Adipocyte (in vitro differentiated cells): Measurements from ENCODE around the gene FUOM.
"Not testable (repeated sequence)": the region's sequence is repeated elsewhere in the genome, so short reads cannot be mapped to it uniquely, and the experiment has no call there.

Source experiments
- DNase-seq: peaks from one replicate; pipeline ENCODE4 v3.0.0-alpha.2; 2015; ENCODE audit warnings: low read depth
- H3K27me3 ChIP-seq: replicated peaks from 2 replicates; pipeline ENCODE4 v1.7.0; 2013; ENCODE audit warnings: mild to moderate bottlenecking, low read length, moderate library complexity; ENCODE audit not compliant: control insufficient read depth, insufficient read depth
- H3K36me3 ChIP-seq: 2 replicates; pipeline ENCODE4 v1.7.0; 2013; ENCODE audit warnings: low read length, mild to moderate bottlenecking, moderate library complexity; ENCODE audit not compliant: control insufficient read depth, insufficient read depth, severe bottlenecking
- H3K4me1 ChIP-seq: 2 replicates; pipeline ENCODE4 v1.7.0; 2013; ENCODE audit warnings: mild to moderate bottlenecking, low read length, moderate library complexity; ENCODE audit not compliant: control insufficient read depth, insufficient read depth
- H3K4me3 ChIP-seq: 2 replicates; pipeline ENCODE4 v1.7.0; 2013; ENCODE audit warnings: mild to moderate bottlenecking, low read length, moderate library complexity
- H3K9ac ChIP-seq: 2 replicates; pipeline ENCODE4 v1.7.0; 2013; ENCODE audit warnings: mild to moderate bottlenecking, low read length, moderate library complexity
- H3K9me3 ChIP-seq: 2 replicates; pipeline ENCODE4 v1.7.0; 2013; ENCODE audit warnings: mild to moderate bottlenecking, low read length, moderate library complexity; ENCODE audit not compliant: control insufficient read depth

FUOM gene

DNA sequence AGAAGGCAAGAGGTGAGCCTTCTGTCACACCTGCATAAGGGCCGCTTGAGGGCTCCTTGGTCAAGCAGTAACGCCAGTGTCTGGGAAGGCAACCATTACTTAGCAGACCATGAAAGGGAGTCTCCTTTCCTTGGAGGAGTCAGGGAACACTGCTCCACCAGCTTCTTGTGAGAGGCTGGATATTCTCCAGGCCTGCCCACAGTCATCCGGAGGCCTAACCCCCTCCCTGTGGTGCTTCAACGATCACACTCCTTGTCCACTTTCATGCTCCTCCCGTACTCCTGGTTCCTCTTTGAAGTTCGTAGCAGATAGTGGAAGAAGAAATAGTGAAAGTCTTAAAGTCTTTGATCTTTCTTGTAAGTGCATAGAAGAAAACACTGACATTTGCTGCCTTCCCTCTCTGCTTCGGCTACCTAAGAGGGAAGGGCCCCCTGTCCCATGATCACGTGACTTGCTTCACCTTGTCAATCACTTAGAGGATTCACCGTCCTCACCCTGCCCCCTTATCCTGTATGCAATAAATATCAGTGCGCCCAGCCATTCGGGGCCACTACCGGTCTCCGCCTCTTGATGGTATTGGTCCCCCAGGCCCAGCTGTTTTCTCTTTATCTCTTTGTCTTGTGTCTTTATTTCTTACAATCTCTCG, 35.6 kb downstream of the FUOM start:
- H3K27me3 ChIP-seq: peaks cover 28% of the 10 kb centered on the region
- not testable (repeated sequence) for H3K4me1 ChIP-seq, H3K9ac ChIP-seq, DNase-seq, H3K9me3 ChIP-seq, H3K36me3 ChIP-seq, H3K4me3 ChIP-seq

DNA sequence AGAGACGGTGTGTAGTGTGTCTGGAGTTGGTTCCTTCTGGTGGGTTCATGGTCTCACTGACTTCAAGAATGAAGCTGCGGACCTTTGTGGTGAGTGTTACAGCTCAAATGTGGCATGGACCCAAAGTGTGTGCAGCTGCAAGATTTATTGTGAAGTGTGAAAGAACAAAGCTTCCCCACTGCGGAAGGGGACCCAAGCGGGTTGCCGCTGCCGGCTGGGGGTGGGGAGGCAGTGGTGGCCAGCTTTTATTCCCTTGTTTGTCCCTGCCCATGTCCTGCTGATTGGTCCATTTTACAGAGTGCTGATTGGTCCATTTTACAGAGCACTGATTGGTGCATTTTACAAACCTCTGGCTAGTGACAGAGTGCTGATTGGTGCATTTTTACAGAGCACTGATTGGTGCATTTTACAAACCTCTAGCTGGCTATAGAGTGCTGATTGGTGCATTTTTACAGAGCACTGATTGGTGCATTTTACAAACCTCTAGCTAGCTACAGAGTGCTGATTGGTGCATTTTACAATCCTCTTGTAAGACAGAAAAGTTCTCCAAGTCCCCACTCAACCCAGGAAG, 36.9 kb downstream of the FUOM start:
- not testable (repeated sequence) for H3K9me3 ChIP-seq, H3K4me1 ChIP-seq, H3K9ac ChIP-seq, DNase-seq, H3K36me3 ChIP-seq, H3K4me3 ChIP-seq
- H3K27me3 ChIP-seq: peaks cover 15% of the 10 kb centered on the region

DNA sequence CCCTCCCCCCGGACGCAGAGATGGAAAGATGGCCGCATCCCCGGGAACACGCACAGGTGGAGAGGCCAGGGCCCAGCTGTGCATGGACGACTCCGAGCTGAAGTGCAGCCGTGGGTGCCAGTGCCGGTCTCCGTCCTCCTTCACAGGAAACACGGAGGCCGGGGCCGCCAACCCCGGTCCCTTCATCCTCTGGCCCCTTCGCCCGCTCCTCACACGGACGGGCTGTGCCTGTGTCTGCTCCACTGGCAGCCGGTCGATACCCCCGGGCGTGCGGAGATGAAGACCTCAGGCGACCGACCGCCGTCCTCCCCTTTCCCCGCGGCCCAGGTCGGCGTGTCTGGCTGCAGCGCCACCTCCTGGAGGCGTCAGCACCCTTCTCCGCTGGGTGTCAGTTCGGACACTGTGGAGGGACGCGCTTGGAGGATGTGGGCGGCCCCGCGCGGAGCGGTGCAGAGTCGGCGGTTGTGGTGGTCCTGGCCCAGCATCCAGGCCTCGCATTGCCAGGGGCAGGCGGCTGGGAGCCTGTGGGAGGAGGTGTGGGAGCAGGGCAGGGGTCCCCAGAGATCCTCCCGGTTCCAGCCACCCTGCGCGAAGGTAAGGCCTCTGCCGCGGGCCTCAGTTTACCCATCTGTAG, 39.2 kb downstream of the FUOM start:
- H3K27me3 ChIP-seq: peaks cover 12% of the 10 kb centered on the region
- DNase-seq: peak; percentile 84
- no peaks in the 10 kb centered on the region for H3K4me1 ChIP-seq
- peaks cover 6% of the 10 kb centered on the region for H3K9me3 ChIP-seq
- H3K36me3 ChIP-seq: no peaks in the 10 kb centered on the region
- H3K9ac ChIP-seq: no peak overlapping the region
- H3K4me3 ChIP-seq: peak overlapping the region; percentile 56

DNA sequence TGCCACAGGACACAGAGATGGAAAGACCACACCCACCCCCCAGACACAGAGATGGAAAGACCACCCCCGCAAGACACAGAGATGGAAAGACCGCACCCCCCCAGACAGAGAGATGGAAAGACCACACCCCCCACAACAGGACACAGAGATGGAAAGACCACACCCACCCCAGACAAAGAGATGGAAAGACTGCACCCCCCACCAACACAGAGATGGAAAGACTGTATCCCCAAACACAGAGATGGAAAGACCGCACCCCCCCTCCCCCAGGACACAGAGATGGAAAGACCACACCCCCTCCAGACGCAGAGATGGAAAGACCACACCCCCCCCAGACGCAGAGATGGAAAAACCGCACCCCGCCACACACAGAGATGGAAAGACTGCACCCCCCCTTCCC, 41.1 kb downstream of the FUOM start:
- DNase-seq: no peak
- Histone ChIP-seq H3K9me3 (peaks cover 6% of the 10 kb centered on the region), H3K36me3 (peaks cover 9% of the 10 kb centered on the region), H3K4me3 (no peak overlapping the region), H3K9ac (no peak overlapping the region), H3K4me1 (no peaks in the 10 kb centered on the region), H3K27me3 (peaks cover 12% of the 10 kb centered on the region)

DNA sequence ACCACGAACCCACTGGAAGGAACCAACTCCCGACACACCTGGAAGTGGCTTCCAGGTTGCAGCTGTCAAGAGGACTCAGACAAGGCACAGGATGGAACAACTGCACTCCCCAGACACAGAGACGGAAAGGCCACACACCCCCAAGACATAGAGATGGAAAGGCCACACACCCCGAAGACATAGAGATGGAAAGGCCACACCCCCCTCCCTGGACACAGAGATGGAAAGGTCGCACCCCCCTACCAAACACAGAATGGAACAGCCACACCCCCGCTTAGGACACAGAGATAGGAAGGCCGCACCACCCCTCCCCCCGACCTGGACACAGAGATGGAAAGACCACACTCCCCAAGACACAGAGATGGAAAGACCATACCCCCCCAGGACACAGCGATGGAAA, 41.6 kb downstream of the FUOM start:
- DNase-seq: no peak
- H3K9me3 ChIP-seq: peaks cover 5% of the 10 kb centered on the region
- no peak overlapping the region for H3K9ac ChIP-seq
- no peaks in the 10 kb centered on the region for H3K4me1 ChIP-seq
- no peak overlapping the region for H3K4me3 ChIP-seq
- H3K36me3 ChIP-seq: peaks cover 14% of the 10 kb centered on the region
- H3K27me3 ChIP-seq: peaks cover 12% of the 10 kb centered on the region

DNA sequence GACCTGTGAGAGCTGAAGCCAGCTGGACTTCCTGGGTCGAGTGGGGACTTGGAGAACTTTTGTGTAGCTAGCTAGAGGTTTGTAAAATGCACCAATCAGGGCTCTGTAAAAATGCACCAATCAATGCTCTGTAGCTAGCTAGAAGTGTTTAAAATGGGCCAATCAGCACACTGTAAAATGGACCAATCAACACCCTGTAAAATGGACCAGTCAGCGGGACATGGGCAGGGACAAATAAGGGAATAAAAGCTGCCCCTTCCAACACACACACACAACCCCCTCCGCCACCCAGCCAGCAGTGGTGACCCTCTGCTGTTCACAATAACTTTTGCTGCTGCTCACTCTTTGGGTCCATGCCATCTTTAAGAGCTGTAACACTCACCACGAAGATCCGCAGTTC, 42.0 kb downstream of the FUOM start:
- no peak overlapping the region for H3K4me3 ChIP-seq
- peaks cover 12% of the 10 kb centered on the region for H3K27me3 ChIP-seq
- H3K36me3 ChIP-seq: peaks cover 16% of the 10 kb centered on the region
- H3K9me3 ChIP-seq: peaks cover 1% of the 10 kb centered on the region
- H3K9ac ChIP-seq: no peak overlapping the region
- no peak for DNase-seq
- no peaks in the 10 kb centered on the region for H3K4me1 ChIP-seq

DNA sequence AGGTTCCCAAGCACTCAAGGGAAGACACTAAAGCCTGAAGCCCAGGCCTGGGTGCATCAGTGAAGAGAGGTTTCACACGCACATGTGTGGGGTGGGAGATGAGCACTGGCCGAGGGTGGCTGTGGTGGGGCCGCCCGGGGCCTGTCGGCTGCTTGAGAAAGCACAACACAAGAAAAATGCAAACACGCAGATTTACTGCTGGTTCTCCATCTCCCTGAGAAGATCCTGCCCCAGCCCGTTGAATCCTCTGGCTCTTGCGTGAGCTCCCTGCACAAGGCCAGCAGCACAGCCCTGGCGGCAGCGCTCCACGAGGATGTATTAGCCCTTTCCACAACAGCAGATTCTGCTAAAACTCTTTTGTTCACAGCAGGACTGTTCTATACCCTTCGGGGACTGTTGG, 42.9 kb downstream of the FUOM start:
- H3K9ac ChIP-seq: no peak overlapping the region
- H3K36me3 ChIP-seq: peaks cover 24% of the 10 kb centered on the region
- H3K4me3 ChIP-seq: no peak overlapping the region
- no peaks in the 10 kb centered on the region for H3K9me3 ChIP-seq
- H3K27me3 ChIP-seq: peaks cover 7% of the 10 kb centered on the region
- DNase-seq: no peak
- no peaks in the 10 kb centered on the region for H3K4me1 ChIP-seq

DNA sequence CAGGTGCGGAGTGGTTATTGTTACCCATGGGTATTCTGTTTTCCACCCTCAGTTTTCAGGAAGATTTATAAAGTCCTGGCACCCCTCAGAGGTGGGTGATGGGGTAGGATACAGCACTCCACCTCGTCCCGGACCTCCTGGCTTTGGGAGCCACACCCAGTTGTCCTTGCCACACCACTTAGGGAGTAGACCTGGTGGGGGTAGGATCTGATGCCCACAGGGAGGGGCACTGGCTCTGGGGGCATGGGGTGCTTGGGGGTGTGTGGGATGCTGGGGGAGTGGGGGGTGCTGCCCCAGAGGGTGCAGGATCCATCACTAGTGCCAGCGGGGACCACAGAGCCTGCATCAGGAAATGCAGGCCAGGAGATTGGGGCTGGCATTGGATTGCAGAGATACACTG, 44.6 kb downstream of the FUOM start:
- Histone ChIP-seq H3K9me3 (no peaks in the 10 kb centered on the region), H3K9ac (no peak overlapping the region), H3K4me3 (no peak overlapping the region), H3K36me3 (peaks cover 24% of the 10 kb centered on the region), H3K27me3 (no peaks in the 10 kb centered on the region), H3K4me1 (no peaks in the 10 kb centered on the region)
- no peak for DNase-seq

DNA sequence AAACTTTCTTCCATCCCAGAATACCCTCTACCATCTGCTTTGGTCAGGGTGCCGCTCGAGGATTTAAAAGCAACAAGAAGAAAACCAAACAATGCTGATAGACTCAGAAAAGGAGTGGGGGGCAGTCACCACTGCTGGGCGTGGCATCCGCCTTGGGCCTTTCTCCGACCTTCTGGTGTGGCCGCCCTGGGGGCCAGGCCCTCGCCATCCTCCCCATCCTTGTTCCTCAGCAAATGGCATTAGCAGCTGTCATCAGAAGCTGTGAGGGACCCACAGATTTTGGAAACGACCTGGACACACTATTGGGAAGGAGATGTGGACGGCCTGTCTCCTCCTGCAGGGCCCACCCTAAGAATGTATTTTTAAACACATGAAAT, 45.1 kb downstream of the FUOM start:
- H3K9me3 ChIP-seq: no peaks in the 10 kb centered on the region
- H3K36me3 ChIP-seq: peaks cover 24% of the 10 kb centered on the region
- H3K4me3 ChIP-seq: no peak overlapping the region
- no peaks in the 10 kb centered on the region for H3K27me3 ChIP-seq
- peaks cover 3% of the 10 kb centered on the region for H3K4me1 ChIP-seq
- no peak overlapping the region for H3K9ac ChIP-seq
- DNase-seq: no peak

DNA sequence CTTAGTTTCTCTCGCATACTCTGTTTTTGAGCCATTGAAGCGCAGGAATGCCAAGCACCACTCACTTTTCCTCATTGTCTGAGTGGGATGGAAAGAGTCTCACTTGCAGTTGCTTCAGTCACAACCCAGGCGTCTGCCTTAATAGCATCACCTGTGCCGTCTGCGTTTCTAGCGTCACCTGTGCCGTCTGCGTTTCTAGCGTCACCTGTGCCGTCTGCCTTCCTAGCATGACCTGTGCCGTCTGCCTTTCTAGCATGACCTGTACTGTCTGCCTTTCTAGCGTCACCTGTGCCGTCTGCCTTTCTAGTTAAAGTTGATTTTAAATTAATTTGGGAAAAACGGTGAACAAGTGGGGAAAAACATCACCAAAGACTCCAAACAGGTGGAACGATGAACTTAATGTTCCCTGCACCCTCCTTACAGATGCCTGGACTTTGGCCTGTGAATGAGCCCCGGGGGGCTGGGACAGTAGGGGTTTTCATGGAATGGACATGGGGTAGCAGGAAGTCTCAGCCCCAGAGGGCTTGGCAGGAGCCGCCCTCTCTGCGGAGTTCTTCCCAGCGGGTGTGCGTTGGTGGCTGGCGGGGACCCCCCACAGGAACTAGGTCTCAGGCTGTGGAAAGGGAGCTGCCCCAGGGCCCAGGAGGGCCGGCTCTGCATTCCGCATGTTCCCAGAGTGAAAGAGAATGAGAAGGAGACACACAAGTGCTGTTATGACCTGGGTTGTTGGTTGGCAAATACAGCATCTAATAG, 45.6 kb downstream of the FUOM start:
- Histone ChIP-seq H3K36me3 (peaks cover 24% of the 10 kb centered on the region), H3K9ac (no peak overlapping the region), H3K9me3 (no peaks in the 10 kb centered on the region), H3K27me3 (no peaks in the 10 kb centered on the region), H3K4me1 (peaks cover 9% of the 10 kb centered on the region), H3K4me3 (no peak overlapping the region)
- no peak for DNase-seq

DNA sequence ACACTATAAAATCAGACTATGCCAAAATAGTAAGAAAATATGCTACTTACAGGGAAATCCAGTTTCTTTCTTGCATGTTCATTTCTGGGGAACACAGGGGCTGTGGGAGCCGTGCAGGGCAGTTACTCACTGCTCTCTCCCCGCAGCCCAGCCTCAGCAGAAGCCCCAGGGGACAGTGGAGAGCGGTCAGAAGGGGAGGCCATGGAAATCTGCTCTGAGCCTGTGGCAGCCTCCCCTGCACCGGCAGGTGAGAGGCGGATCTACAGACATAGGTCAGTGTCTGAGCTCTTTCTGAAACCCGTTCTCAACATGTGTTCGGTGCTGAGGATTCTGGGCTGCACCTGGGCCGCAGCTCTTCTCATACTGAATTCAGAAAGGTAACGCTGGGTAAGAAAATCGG, 46.2 kb downstream of the FUOM start:
- no peaks in the 10 kb centered on the region for H3K27me3 ChIP-seq
- peaks cover 14% of the 10 kb centered on the region for H3K4me1 ChIP-seq
- no peak overlapping the region for H3K4me3 ChIP-seq
- DNase-seq: no peak
- H3K36me3 ChIP-seq: peaks cover 24% of the 10 kb centered on the region
- H3K9ac ChIP-seq: no peak overlapping the region
- H3K9me3 ChIP-seq: no peaks in the 10 kb centered on the region
